Measurements from ENCODE around the gene CLTB.

CLTB gene

DNA sequence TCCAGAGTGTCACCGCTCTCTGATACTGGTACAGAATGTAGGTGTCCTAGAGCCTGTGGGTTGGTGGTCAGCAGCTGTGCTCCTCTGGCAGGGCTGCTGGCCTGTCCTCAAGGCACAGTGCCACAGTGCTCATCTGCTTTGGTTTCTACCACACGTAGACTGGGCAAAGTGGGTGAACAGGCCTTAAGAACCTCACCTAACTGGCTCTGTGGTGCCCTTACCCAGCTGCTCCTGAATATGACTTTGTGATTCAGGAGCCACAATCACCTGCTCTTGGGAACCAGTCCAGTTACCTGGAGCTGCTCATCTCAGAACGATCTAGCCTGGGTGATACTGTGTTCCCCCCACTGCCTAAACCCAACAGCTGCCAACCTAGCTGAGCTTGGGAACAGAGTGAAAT is 34.4 kb downstream of the CLTB start:
- DNase-seq = no peak

DNA sequence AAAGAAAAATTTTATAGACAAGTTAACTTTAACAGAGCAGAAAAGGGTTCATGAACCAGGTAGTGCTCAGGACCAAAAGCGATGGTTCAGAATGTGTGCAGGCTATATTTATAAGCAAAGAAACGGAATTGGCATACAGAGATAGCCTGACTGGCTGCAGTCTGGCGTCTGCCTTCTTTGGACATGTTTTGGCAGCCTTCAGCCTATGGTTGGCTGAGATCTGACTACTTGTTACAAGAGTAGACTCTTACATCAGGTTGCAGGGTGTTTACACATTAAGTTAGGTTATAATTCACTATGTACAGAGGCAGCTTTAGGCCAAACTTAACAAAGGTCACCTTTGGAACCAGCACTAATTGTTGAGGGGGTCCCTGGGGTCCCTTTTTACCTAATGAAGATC is 34.9 kb downstream of the CLTB start:
- DNase-seq = no peak

DNA sequence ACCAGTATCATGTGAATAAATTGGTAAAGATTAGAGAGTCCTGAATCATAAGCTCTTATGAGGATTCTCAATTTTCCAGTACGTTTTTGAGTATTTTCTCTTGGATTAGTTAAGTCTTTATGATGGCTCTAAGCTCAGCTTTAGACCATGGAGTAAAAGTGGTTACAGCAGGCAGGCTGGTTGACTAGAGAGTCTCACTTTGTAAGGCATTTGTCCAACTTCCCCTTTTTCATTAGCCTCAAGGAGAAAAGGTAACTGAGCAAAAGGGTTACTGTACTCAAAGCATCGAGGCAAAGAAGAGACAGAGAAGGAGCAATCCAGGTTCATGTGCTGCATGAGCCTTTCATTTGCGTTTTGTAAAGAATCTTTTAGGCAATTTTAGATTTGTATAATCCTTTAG is 36.5 kb downstream of the CLTB start:
- no peak for DNase-seq

DNA sequence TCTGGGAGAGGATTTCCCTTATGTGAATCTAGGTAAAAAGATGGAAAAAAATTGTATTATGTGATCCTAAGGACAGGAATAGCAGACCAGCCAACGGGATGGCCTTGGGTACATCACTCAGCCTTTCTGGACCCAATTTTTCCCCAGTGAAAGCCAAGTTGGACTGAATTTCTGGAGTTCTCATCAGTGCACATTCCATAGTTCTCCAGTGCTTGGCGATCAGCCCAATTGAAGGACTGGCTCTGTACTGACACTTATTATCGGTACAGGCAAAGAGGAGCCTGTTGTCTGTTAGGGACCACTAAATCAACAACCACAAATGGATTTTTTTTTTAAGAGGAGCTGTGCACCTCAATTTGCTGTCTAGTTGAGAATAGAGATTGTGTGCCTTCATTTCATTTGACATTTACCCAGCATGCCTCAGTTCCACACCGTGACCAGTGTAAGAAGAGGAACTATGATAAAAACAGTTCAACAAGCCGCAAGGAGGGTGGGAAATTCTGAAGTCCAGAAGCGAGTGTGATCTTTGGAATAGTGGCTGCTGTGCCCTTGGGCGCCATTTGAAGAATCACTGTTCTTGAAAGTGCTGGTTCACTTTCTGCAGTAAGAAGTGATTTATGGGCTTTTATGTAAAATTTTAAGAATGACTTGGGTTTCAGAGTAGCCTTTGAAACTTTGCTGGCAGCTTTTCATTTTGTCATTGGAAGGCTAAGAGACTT is 43.1 kb downstream of the CLTB start:
- DNase-seq = no peak

DNA sequence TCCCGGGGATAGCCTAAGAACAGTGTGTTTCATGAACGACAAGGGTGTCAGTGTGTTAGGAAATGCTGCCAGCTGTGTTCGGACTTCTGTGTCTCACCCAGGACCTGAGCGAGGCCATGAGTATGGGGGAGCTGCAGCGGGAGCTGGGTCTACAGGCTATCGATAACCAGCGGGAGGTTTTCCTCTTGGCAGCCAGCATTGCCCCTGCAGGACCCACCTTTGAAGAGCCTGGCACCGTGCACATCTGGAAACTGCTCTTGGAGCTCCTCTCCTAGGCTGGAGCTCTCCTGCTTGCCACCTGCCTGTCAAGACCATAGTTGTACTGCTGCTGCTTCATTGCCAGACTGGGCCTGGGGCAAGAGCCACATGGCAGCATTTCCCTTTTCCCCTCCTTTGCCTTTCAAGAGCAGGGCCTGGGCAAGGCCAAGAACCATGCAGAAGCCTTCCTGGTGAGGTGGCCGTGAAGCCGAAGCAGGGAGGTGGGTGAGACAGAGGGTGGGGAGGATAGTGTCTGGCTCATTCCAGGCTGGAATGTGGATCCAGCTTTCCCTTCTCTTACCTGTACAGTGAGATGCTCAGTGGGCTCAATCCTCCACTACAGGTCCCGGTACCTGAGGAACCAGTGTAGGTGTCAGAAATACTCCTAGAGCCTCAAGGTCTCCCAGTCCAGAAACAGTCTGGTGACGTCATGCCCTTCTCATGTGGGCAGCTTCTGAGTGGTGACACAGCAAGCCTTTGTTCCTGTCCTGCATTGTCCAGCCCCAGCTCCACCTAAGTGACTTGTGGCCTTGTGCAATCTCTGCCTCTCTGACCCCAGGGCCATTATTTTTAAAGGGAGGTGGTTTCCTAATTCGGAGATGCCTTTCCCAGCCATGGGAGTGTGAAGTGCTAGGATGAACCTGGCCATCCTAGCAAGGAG is 44.5 kb downstream of the CLTB start:
- DNase-seq = no peak

DNA sequence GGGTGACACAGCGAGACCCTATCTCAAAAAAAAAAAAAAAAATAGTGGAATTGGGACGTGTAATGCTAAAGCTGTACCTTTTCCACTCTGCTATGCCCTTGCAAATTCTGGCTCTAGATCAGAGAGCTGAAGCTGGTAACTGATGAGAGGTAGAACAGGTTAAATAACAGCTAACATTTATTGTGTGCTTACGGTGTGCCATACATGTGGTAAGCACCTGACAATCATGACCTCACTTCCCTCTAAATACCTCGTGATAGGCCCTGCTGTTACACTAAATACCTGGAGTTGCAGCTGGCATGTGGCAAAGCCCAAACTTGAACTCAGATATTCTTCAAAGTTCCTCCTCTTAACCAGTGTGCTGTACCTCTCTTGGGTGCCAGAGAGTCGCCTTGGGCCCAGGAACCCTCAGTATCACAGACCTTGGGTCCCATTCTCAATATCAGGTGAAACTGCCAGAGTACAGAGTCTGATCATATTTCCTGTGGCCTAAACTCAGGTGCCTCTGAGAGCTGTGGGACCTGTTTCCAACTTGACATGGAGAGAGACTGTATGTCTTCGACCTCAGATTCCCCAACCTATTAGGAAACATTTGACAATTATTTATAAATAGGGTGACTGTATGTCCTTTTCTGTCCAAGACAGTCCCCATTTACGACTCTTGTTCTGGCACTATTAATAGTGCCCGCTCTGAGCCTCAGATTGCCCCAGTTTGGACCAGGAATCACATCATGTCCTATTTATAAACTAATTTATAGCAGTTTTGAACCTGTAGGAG is 46.2 kb downstream of the CLTB start:
- DNase-seq = no peak

DNA sequence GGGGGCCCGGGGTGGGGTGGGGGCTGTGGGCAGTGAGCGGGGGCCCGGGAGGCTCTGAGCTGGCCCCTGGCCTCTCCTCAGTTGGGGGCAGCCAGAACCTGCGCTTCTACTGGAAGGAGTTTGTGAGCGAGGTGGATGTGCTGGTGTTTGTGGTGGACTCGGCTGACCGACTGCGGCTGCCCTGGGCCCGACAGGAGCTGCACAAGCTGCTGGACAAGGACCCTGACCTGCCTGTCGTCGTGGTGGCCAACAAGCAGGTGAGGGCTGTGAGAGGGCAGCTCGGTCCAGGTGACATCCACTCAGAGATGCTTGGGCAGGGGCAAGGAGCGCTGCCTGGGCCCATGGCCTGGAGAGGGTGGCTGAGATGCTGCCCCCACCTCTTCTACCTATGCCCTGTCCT is 47.6 kb downstream of the CLTB start:
- DNase-seq = no peak

DNA sequence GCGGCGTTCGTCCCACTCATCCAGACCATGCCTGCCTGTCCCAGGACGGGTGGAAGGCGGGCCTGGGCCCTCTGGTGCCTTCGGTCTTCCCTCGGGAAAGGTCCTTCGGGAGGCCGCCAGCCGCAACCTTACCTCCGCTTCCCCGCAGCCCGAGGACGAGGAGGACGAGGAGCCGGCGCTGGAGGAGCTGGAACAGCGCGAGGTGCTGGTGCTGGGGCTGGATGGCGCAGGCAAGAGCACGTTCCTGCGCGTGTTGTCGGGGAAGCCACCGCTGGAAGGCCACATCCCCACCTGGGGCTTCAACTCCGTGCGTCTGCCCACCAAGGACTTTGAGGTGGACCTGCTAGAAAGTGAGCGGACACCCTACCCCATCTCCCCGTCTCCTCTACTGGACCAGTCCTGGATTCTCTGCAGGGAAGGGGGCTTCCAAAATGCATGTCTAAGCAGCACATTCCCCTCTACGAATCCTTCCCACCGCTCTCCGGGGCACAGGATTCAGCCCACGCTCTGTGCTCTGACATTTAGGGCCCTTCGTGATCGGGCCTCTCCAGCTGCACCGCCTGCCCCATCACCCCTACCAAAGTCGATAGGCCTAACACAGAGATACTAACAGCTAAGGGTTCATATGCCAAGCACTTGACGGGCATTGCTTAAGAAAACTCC is 50.0 kb downstream of the CLTB start:
- DNase-seq = no peak

DNA sequence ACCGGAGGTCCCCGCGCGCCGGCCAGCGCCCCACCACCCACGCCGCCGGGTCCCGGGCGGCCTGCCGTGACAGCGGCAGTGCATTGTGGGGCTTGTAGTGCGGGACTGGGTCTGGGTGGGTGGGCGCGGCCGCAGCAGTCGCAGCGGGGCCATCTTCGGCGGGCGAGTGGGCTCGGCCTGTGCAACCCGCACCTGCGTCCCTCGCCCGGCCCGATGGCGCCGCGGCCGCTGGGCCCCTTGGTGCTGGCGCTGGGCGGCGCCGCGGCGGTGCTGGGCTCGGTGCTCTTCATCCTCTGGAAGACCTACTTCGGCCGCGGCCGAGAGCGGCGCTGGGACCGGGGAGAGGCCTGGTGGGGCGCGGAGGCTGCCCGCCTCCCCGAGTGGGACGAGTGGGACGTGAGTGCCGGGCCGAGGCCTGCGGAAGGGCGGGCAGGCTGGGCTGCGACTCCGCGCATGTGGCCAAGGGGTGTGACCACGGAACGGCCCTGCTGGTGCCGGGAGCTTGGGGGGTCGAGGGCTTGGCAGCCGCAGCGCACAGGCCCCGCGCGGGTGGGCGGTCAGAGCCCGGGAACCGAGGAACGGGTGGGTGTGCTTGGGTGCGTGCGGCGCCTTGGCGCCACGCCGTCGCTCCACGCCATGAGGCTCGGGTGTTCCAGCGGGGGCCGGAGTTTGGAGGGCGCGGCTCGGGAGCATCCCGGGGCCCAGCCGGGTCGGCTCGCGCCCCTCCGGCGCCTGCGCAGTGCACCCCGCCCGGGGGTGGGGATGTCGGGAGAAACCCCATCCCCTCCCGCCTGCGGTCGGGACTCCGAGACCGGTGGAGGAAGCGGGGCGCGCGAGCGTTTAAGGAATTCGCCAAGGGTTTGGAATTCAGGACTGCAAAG is 50.7 kb downstream of the CLTB start, which contains the start of gene ARL10:
ARL10 (plus strand) TSS at position 137 of the 881 bp plus-strand sequence; CDS start at position 214, 77 bp downstream.
- peak in 1 of 2 donors; percentile 60 for DNase-seq

DNA sequence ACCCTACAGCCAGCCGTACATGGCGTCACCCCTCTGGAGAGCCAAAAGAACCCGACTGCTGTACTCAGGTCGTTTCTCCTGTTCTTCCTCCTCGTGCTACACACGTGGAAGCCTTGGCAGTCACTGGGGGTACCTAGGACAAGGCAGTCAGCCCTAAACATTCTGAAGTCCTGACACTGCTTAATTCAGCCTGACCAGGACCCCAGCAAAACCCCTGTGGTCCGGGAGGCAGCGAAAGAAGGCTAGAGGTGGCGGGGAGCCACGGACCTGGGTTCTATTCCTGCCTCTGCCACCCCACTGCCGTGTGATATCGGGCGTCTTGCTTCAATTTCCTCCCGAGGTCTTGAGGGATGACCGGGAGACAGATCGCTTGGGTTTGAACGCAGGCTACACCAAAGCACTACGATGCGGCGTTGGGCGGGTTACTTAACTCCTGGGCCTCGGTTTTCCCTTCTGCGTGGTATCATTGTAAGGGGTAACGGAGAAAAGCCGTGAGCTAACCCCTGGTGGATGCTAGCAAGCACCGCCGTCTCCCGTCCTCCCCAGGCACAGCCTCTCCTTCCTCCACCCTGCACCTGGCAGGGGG is 51.5 kb downstream of the CLTB start:
- DNase-seq = no peak

DNA sequence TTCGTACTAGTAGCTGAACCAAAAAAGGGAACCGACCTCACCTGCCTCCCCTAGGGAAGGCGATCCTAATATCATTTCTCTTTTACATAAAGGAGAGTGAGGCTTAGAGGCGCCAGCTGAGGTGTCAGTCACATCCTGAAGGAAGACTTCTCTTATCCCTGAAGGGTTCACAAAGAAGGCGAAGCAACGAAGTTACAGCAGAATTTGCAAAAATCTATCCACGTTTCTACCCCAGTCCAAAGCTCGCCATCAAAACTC is 54.2 kb downstream of the CLTB start:
- no peak for DNase-seq

DNA sequence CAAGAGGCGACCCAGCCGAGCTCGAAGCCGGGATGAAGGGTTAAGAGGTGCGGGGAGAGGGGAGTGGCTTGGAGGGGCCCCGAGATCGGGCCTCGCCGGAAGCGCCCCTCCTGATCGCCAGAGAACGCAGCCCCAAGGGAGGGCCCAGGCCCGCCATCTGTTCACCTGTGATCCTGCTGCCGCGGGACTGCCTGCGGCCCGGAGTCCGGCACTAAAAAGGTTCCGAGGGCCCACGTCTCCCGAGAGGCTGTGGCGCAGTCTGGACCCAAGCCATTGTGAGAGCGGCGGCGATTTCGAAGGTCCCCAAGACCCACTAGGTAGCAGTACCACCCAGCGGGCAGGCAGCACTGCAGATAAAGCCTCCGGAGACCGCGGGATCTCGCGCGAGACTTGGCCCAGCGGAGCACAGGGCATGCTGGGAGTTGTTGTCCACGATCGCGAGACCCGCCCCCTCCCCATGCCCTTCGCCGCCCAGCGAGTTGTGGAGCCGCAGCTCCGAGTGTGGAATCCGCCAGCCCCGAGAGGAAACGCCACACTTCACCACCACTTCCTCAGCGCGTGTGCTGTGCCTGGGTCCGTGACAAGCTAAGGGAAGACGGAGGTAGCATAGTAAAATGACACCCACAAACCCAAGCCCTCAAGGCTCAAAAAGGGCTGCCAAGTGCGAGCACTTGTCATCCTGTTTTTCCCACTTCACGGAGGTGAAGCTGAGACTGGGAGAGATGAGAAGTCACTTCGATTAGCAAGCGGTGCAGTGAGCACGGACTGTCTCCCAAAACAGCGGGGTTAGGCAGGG is 54.7 kb downstream of the CLTB start, which contains the start of gene KIAA1191:
KIAA1191 (minus strand) TSS at position 328 of the 796 bp plus-strand sequence. CDS start 2,256 bp downstream, outside the sequence.
- peak; percentile 91 to 92 for DNase-seq

DNA sequence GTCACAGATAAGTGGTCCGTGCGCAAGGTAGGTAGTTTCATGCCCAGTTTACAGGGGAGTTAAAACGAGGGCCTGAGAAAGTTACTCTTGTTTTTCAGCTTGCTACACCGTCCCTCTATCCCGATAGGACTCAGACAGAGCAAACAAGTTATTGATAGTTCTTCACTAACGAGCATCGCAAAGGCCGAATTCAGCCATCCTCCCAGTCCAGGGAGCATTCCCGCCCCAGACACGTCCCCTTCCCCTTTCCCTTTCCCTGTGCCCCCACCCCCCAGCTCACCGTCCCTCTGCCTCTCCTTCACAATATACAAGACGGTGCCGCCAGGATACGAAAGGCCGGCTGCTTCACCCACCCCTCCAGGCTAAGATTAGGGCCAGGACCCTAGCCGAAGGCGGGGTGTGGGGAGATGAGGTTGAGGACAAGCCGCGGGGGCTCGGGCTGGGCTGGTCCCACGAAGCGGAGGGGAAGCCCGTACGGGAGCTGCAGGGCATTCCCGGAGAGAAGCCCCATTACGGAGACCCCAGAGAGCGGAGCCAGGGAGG is 55.4 kb downstream of the CLTB start:
- no peak for DNase-seq

DNA sequence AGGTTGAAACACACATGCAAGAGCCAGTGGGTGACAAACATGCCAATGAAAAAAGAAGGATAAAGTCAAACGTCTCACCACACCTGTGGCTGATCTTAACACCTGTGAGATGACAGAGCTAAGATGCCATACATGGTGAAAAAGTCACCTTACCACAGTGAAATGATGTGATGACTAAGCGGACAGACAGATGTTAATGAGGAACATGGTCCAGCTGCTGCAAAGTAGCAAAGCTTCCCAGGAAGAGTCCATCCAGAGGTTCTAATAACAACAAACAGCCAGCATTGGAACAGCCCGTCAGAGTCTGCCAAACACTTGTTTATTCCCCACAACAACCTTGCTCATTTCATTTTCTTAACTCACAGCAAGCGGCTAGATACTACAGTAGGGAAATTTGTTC is 56.7 kb downstream of the CLTB start:
- no peak for DNase-seq

DNA sequence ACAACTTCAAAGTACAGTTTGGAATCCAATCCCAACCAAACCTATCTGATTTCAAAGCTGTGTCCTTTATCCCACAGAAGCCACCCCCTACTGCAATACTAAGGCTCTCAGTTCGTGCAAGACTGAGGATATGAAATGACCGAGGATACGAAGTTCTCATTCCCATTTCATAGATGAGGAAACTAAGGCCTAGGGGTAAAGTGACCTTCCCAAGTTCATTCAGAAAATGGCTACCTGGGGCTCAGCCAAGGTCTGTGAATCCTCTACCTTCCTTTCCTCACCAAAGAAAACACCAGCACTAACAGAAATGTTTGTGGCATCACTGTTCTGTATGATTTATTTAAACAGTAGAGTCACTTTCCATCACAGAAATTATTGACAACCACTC is 60.2 kb downstream of the CLTB start:
- DNase-seq = no peak

DNA sequence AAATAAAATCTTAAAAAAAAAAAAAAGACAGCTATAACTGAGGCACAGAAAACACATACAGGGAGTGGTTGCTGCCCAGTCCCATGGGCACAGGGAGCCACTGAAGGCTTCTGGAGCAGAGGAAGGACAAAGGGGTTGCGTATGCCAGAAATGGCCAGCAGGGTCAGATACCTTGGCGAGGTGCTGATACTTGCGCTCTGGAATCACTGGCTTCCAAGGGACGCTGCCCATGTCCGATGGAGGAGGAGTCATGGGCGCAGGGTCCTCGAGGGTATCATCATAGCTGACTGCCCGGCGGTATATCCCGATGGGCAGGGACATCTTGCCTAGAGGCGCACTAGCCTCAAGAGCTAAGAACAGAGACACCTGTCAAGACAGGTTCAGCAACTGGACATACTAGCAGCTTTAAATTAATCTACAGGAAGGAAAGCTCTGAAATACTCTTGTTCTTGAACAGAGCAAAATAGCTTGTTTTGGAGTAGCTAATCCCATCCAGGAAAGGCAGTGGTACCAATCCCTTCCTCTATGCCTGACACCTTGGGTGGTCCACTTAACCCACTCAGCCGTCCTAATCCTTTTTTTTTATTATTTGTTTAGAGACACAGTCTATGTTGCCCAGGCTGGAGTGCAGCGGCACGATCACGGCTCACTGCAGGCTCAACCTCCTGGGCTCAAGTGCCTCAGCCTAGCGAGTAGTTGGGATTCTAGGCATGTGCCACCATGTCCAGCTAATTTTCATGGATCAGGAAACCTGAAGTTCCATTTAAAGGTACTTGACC is 60.8 kb downstream of the CLTB start:
- DNase-seq = no peak

DNA sequence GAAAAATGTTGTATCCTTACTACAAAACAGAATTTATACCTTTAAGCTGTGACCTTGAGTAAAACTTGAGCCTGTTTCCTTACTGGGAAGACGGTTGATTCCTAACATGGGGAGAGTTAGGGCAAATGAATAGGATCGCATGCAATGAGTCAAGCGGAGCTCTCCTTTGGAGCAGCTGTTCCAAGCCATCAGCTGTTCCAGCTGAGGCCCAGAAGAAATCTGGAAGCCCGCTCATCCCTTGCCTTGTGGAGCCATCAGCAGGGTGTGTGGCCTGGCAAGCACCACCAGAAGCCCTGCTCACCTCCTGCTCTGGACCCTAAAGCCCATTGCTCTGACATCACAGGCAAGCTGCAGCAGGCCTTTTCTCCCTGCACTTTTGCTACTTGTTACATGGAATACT is 62.8 kb downstream of the CLTB start:
- no peak for DNase-seq

DNA sequence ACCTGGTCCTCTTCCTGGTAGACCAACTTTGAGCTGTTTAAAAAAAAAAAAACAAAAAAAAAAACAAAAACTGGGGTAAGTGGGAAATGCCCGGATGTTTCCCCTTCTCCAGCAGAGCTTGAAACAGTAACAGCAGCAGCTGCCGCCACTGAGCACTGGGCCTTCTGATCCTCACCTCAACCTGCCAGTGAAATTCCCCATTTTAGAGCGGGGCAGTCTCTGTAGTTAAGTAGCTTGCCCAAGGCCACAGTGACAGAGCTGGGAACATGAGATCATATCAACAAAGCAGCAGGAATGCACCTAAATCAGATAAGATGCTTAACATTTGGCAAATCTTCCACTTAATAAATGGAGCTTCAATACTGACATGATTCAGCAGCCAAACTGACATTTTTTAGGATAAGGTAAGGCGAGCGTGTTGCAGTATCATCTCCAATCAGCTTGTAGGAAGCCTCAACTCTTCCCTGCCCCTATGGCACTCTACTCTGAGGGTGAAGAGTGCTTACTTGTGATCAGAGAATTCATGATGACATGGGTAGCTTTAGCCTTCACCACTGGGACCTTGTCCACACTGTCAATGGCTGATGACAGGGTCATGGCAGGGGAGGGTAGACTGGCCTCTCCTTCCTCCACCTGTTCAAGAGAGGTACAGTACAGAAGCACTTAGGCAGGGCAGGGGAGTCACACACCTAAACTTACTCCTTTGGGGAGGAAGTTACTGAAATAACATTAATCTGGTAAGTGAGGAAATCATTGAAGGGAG is 64.0 kb downstream of the CLTB start:
- DNase-seq = no peak

DNA sequence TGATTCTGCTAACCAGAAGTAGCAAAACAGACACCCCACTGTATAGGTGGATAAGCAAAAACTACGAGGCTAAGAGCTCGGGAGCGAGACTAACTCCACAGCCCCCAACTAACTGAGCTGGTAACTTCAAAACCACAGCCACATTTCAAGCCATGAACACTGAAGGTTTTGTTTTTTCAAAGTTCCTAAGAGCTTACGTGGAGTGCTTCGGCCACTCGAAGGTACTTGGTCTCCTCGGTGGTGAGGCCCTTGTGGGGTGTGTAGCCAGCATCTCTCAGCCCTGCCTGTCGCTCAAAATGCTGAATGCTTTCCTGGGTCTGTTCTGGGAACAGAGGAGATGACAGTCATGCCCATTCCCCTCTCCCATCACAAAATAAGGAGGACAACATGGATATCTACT is 65.9 kb downstream of the CLTB start:
- DNase-seq = no peak

All from hippocampal formation (tissue), 2 donors.